GM18517 (cell line): Measurements from ENCODE around the gene WDR27.

ENCODE experiments used
- ATAC-seq: cut with Tn5 transposase; IDR thresholded peaks from one replicate; pipeline ENCODE4 v1.9.1; 2021; ENCODE audit warnings: mild to moderate bottlenecking, moderate library complexity; ENCODE audit not compliant: unreplicated experiment

Gene WDR27

GRCh38 chr6:169568314-169569087, 133.3 kb downstream of the WDR27 start:
- ATAC-seq = no peak

GRCh38 chr6:169567819-169568218, 134.0 kb downstream of the WDR27 start:
- no peak for ATAC-seq

- ATAC-seq = no peak
These were observed 134.7 kb downstream of the WDR27 start for GRCh38 chr6:169566961-169567750.

DNA sequence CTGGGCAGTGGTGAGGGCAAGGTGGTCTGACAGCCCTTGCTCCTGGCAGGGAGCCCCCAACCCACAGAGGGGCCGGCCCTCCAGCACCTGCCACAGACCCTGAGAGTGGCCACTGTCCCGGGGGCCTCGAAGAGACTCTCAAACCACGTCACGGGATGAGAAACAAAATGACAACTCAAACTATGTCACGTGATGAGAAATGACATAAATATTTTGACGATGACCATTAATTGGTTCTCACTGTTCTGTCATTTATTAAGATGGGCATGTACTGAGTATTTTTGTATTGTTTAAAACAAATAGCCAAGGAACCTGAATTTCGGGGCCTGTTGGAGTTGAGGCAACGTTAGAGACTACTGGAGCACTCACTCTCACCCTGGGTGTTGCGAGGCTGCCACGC, 135.5 kb downstream of the WDR27 start:
- ATAC-seq = no peak

GRCh38 chr6:169564453-169565240, 137.2 kb downstream of the WDR27 start:
- ATAC-seq = no peak

- no peak for ATAC-seq
These were observed 140.2 kb downstream of the WDR27 start for GRCh38 chr6:169561665-169562064.

DNA sequence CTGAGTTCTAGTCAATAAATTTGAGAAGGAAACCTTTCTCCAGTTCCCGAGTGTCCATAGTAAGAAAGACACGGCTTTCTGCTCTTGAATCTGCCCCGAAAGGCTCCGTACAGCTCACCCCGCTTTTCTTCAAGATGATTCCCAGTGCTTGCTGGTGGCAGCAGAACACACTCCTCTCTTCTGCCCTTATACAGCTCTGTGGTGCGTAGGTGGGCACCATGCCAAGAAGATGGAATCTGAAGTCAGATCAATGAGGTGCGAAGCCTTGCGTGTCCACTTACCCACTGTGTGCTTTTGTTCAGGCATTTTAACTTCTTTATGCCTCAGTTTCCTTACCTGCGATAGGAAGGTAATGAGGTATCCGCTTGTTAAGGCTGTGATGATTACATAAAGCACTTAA, 142.2 kb downstream of the WDR27 start:
- no peak for ATAC-seq

DNA sequence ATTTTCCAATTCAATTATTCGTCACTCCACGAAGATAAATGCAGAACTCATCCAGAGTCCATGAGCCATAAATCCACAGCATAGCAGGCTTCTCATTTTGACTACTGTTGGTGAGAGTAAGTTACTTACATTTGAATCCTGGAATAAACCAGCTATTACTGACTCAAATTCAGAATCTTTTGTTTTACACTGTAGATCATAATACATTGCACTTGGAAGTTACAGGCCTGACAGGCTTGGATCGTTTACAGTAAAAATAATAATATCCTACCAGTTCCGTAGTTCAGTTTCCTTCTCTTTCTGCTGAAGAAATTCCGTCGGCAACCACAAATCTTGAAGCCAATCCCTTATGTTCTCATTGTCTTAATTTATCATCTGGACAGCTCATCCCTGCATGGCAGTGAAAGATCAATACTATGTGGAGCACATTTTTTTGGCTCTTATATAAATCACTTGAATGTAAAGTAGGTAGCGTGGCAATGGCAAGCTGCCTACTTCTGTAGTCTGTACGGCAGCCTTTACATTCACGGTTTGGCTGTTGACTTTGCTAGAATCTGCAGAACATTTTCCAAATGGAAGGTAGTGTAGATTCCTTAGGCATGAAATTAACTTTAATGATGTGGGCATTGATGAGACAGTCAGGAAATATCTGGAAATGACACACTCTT, 142.9 kb downstream of the WDR27 start:
- ATAC-seq = no peak

GRCh38 chr6:169558378-169558773, 143.5 kb downstream of the WDR27 start:
- no peak for ATAC-seq

- no peak for ATAC-seq
These were observed 143.9 kb downstream of the WDR27 start for GRCh38 chr6:169557887-169558286.

DNA sequence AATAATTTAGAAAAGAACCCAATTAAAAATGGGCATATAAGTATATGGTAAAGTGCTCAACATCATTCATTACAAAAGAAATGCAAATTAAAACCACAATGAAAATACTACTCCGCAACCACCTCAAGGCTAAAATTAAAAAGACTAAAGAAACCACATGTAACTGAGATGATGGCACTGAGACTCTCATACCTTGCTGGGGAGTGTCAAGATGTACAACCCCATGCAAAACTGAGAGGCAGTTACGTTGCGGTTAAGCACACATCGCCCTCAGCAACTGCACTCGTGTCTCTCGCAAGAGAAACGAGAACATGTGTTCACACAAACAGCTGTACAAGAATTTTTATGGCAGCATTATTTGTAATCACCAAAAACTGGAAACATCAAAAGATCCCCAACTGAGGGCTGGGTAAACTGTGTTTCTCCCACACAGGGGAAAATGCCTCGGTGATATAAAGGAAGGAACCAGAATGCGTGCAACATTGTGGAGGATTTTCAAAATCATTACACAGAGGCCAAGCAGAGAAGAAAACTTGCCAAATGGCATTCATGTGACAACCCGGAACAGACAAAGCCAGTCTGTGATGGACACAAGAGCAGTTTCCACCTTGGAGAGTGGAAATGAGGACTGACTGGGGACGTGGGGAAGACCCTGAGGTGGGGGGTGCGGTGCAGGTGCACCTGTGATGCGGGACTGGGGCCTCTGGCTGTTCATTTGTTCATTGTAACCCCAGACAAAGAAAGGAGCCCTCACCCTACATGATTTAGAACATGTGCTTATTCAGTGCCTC, 144.9 kb downstream of the WDR27 start:
- peak; percentile 91 for ATAC-seq

GRCh38 chr6:169555971-169556617, 145.7 kb downstream of the WDR27 start:
- no peak for ATAC-seq

DNA sequence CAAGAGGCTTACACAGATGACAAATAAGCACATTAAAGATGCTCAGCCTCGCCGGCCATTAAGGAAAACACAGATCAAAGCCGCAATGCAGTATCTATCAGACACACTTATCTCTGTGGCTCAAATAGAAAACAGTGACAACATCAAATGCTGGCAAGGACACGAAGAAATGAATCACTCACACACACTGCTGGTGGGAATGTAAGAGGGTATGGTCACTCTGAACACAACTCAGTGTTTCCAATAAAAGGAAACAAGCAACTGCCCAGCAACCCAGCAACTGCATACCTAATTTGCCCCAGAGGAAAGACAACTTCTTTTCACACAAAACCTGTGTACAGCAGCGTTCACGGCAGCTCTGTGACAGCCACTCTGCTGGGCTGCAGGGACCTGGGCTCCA, 155.8 kb downstream of the WDR27 start:
- no peak for ATAC-seq

DNA sequence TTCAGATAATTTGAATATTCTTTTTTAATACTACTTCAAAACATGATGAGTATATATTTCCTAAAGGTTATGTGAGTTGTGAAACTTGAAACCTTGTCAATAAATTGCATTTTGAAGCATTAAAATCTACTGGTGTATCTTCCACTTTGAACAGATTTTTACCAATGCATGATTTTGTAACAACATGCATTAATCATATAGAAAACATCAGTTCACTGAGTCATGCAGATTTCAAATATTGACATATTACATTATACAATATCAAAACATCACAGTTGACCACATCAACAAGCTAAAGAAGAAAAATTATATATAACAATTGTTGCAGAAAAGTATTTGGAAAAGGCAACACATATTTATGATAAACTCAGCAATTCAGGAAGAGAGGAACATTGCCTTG, 158.1 kb downstream of the WDR27 start:
- ATAC-seq = no peak

GRCh38 chr6:169542491-169542890, 159.3 kb downstream of the WDR27 start:
- ATAC-seq = no peak

DNA sequence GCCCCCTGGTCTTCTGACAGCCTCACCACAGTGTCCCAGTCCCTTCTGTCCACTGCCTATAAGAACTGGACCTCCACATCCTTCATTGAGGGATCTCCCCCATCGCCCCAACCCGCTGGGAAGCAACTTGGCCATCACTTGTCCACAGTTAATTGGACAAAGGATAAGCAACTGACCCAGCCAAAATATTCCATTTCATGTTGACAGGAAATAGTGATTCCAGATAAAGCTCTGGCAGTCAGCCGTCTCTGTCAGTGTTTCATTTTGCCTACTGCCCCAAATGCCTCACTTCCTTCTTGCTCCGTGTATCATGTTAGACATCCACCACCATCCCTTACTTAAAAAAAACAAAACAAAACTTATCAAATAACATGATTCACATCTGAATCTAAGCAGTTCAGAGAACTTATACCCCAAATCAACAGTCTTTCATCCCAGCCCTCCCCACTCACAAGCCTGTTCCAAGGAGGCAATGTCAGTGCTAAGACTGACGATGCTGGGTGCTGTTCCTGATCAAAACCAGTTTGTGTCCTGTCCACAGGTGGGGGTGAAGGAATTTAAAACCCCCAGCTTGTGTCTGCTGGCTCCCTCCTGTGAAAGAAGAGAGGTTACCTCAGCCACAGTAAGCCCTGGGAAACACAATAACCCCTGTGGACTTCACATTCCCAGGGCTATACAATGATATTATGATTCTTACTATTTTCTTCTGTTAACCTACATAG, 162.5 kb downstream of the WDR27 start:
- ATAC-seq = no peak

- ATAC-seq = no peak
These were observed 165.2 kb downstream of the WDR27 start for GRCh38 chr6:169536446-169537170.

DNA sequence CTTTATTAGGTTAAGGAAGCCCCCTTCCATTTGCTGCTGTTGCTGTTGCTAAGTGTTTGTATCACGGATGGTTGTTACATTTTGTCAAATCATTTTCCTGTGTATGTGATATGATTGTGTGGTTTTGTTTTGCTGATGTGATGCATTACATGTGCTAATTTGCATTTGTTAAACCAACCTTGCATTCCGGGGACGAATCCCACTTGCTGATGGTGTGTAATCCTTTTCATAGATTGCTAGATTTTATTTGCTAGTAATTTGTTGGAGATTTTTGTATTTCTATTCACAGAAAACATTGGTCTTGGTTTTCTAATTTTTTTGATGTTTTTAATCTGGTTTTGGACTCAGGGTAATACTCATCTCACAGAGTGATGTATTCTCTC, 167.8 kb downstream of the WDR27 start:
- ATAC-seq = no peak
